ENCODE data around the gene KRTAP10-12.

The KRTAP10-12 gene

GRCh38 chr21:44723177-44724131 is 26.5 kb downstream of the KRTAP10-12 start:
- no peak overlapping the region for H3K4me3 ChIP-seq (ENCODE audit: low read length in 2 of 2)
- H3K27me3 ChIP-seq (ENCODE audit: control insufficient read depth in 2 of 2, insufficient read depth in 2 of 2, low read length in 2 of 2) = peaks cover 21 to 26% of the 10 kb centered on the region in 2 donors
- no peak overlapping the region for H3K27ac ChIP-seq (ENCODE audit: low read depth in 2 of 2, low read length in 2 of 2)

GRCh38 chr21:44724196-44724595 is 27.2 kb downstream of the KRTAP10-12 start:
- Histone ChIP-seq H3K27ac (ENCODE audit: low read depth in 2 of 2, low read length in 2 of 2) (no peak overlapping the region), H3K4me1 (ENCODE audit: control insufficient read depth in 2 of 2, insufficient read depth in 2 of 2, low read length in 2 of 2) (no peaks in the 10 kb centered on the region), H3K9me3 (ENCODE audit: control insufficient read depth in 2 of 2, low read length in 2 of 2) (no peaks in the 10 kb centered on the region), H3K27me3 (ENCODE audit: control insufficient read depth in 2 of 2, insufficient read depth in 2 of 2, low read length in 2 of 2) (peaks cover 14 to 22% of the 10 kb centered on the region in 2 donors), H3K4me3 (ENCODE audit: low read length in 2 of 2) (no peak overlapping the region), H3K9ac (ENCODE audit: low read depth in 1 of 2, low read length in 2 of 2) (no peak overlapping the region), H3K36me3 (ENCODE audit: control insufficient read depth in 2 of 2, insufficient read depth in 2 of 2, low read length in 2 of 2) (no peaks in the 10 kb centered on the region)

More at GRCh38 chr21:44723177-44724131, 26.5 kb downstream of the KRTAP10-12 start:
- Histone ChIP-seq H3K9ac (ENCODE audit: low read depth in 1 of 2, low read length in 2 of 2) (no peak overlapping the region), H3K4me1 (ENCODE audit: control insufficient read depth in 2 of 2, insufficient read depth in 2 of 2, low read length in 2 of 2) (no peaks in the 10 kb centered on the region), H3K9me3 (ENCODE audit: control insufficient read depth in 2 of 2, low read length in 2 of 2) (no peaks in the 10 kb centered on the region), H3K36me3 (ENCODE audit: control insufficient read depth in 2 of 2, insufficient read depth in 2 of 2, low read length in 2 of 2) (no peaks in the 10 kb centered on the region)

GRCh38 chr21:44724926-44725325 is 28.0 kb downstream of the KRTAP10-12 start:
- H3K27ac ChIP-seq (ENCODE audit: low read depth in 2 of 2, low read length in 2 of 2) = no peak overlapping the region
- H3K27me3 ChIP-seq (ENCODE audit: control insufficient read depth in 2 of 2, insufficient read depth in 2 of 2, low read length in 2 of 2) = peaks cover 14 to 22% of the 10 kb centered on the region in 2 donors
- no peaks in the 10 kb centered on the region for H3K36me3 ChIP-seq (ENCODE audit: control insufficient read depth in 2 of 2, insufficient read depth in 2 of 2, low read length in 2 of 2)
- no peaks in the 10 kb centered on the region for H3K4me1 ChIP-seq (ENCODE audit: control insufficient read depth in 2 of 2, insufficient read depth in 2 of 2, low read length in 2 of 2)
- no peak overlapping the region for H3K4me3 ChIP-seq (ENCODE audit: low read length in 2 of 2)
- H3K9ac ChIP-seq (ENCODE audit: low read depth in 1 of 2, low read length in 2 of 2) = no peak overlapping the region
- H3K9me3 ChIP-seq (ENCODE audit: control insufficient read depth in 2 of 2, low read length in 2 of 2) = no peaks in the 10 kb centered on the region

- peaks cover 14 to 22% of the 10 kb centered on the region in 2 donors for H3K27me3 ChIP-seq (ENCODE audit: control insufficient read depth in 2 of 2, insufficient read depth in 2 of 2, low read length in 2 of 2)
- no peaks in the 10 kb centered on the region for H3K9me3 ChIP-seq (ENCODE audit: control insufficient read depth in 2 of 2, low read length in 2 of 2)
- no peaks in the 10 kb centered on the region for H3K4me1 ChIP-seq (ENCODE audit: control insufficient read depth in 2 of 2, insufficient read depth in 2 of 2, low read length in 2 of 2)
- no peak overlapping the region for H3K4me3 ChIP-seq (ENCODE audit: low read length in 2 of 2)
- no peak overlapping the region for H3K27ac ChIP-seq (ENCODE audit: low read depth in 2 of 2, low read length in 2 of 2)
- H3K9ac ChIP-seq (ENCODE audit: low read depth in 1 of 2, low read length in 2 of 2) = no peak overlapping the region
- no peaks in the 10 kb centered on the region for H3K36me3 ChIP-seq (ENCODE audit: control insufficient read depth in 2 of 2, insufficient read depth in 2 of 2, low read length in 2 of 2)
These were observed 29.9 kb downstream of the KRTAP10-12 start for GRCh38 chr21:44726826-44727225.

- Histone ChIP-seq H3K27ac (ENCODE audit: low read depth in 2 of 2, low read length in 2 of 2) (no peak overlapping the region), H3K4me1 (ENCODE audit: control insufficient read depth in 2 of 2, insufficient read depth in 2 of 2, low read length in 2 of 2) (no peaks in the 10 kb centered on the region), H3K9me3 (ENCODE audit: control insufficient read depth in 2 of 2, low read length in 2 of 2) (no peaks in the 10 kb centered on the region), H3K9ac (ENCODE audit: low read depth in 1 of 2, low read length in 2 of 2) (no peak overlapping the region), H3K4me3 (ENCODE audit: low read length in 2 of 2) (no peak overlapping the region), H3K36me3 (ENCODE audit: control insufficient read depth in 2 of 2, insufficient read depth in 2 of 2, low read length in 2 of 2) (no peaks in the 10 kb centered on the region), H3K27me3 (ENCODE audit: control insufficient read depth in 2 of 2, insufficient read depth in 2 of 2, low read length in 2 of 2) (peaks cover 14 to 22% of the 10 kb centered on the region in 2 donors)
These were observed 30.3 kb downstream of the KRTAP10-12 start for GRCh38 chr21:44727321-44727720.

- H3K4me3 ChIP-seq (ENCODE audit: low read length in 2 of 2) = no peak overlapping the region
- H3K4me1 ChIP-seq (ENCODE audit: control insufficient read depth in 2 of 2, insufficient read depth in 2 of 2, low read length in 2 of 2) = no peaks in the 10 kb centered on the region
- H3K27ac ChIP-seq (ENCODE audit: low read depth in 2 of 2, low read length in 2 of 2) = no peak overlapping the region
- H3K27me3 ChIP-seq (ENCODE audit: control insufficient read depth in 2 of 2, insufficient read depth in 2 of 2, low read length in 2 of 2) = peaks cover 14 to 19% of the 10 kb centered on the region in 2 donors
- H3K9me3 ChIP-seq (ENCODE audit: control insufficient read depth in 2 of 2, low read length in 2 of 2) = no peaks in the 10 kb centered on the region
- no peaks in the 10 kb centered on the region for H3K36me3 ChIP-seq (ENCODE audit: control insufficient read depth in 2 of 2, insufficient read depth in 2 of 2, low read length in 2 of 2)
- no peak overlapping the region for H3K9ac ChIP-seq (ENCODE audit: low read depth in 1 of 2, low read length in 2 of 2)
These were observed 30.8 kb downstream of the KRTAP10-12 start for GRCh38 chr21:44727757-44728156.

- no peak overlapping the region for H3K9ac ChIP-seq (ENCODE audit: low read depth in 1 of 2, low read length in 2 of 2)
- H3K4me1 ChIP-seq (ENCODE audit: control insufficient read depth in 2 of 2, insufficient read depth in 2 of 2, low read length in 2 of 2) = no peaks in the 10 kb centered on the region
- H3K9me3 ChIP-seq (ENCODE audit: control insufficient read depth in 2 of 2, low read length in 2 of 2) = no peaks in the 10 kb centered on the region
- H3K36me3 ChIP-seq (ENCODE audit: control insufficient read depth in 2 of 2, insufficient read depth in 2 of 2, low read length in 2 of 2) = no peaks in the 10 kb centered on the region
- no peak overlapping the region for H3K4me3 ChIP-seq (ENCODE audit: low read length in 2 of 2)
- H3K27ac ChIP-seq (ENCODE audit: low read depth in 2 of 2, low read length in 2 of 2) = no peak overlapping the region
- H3K27me3 ChIP-seq (ENCODE audit: control insufficient read depth in 2 of 2, insufficient read depth in 2 of 2, low read length in 2 of 2) = peaks cover 4 to 9% of the 10 kb centered on the region in 2 donors
These were observed 31.7 kb downstream of the KRTAP10-12 start for GRCh38 chr21:44728716-44729115.

- no peaks in the 10 kb centered on the region for H3K4me1 ChIP-seq (ENCODE audit: control insufficient read depth in 2 of 2, insufficient read depth in 2 of 2, low read length in 2 of 2)
- H3K9ac ChIP-seq (ENCODE audit: low read depth in 1 of 2, low read length in 2 of 2) = no peak overlapping the region
- peaks cover 0 to 3% of the 10 kb centered on the region in 2 donors for H3K27me3 ChIP-seq (ENCODE audit: control insufficient read depth in 2 of 2, insufficient read depth in 2 of 2, low read length in 2 of 2)
- no peak overlapping the region for H3K27ac ChIP-seq (ENCODE audit: low read depth in 2 of 2, low read length in 2 of 2)
- no peaks in the 10 kb centered on the region for H3K9me3 ChIP-seq (ENCODE audit: control insufficient read depth in 2 of 2, low read length in 2 of 2)
- no peaks in the 10 kb centered on the region for H3K36me3 ChIP-seq (ENCODE audit: control insufficient read depth in 2 of 2, insufficient read depth in 2 of 2, low read length in 2 of 2)
- H3K4me3 ChIP-seq (ENCODE audit: low read length in 2 of 2) = no peak overlapping the region
These were observed 32.5 kb downstream of the KRTAP10-12 start for GRCh38 chr21:44729336-44730027.

GRCh38 chr21:44730028-44730395 is 33.0 kb downstream of the KRTAP10-12 start:
- H3K27ac ChIP-seq (ENCODE audit: low read depth in 2 of 2, low read length in 2 of 2) = no peak overlapping the region
- H3K4me3 ChIP-seq (ENCODE audit: low read length in 2 of 2) = no peak overlapping the region
- H3K36me3 ChIP-seq (ENCODE audit: control insufficient read depth in 2 of 2, insufficient read depth in 2 of 2, low read length in 2 of 2) = no peaks in the 10 kb centered on the region
- H3K4me1 ChIP-seq (ENCODE audit: control insufficient read depth in 2 of 2, insufficient read depth in 2 of 2, low read length in 2 of 2) = no peaks in the 10 kb centered on the region
- H3K9ac ChIP-seq (ENCODE audit: low read depth in 1 of 2, low read length in 2 of 2) = no peak overlapping the region
- peaks cover 0 to 3% of the 10 kb centered on the region in 2 donors for H3K27me3 ChIP-seq (ENCODE audit: control insufficient read depth in 2 of 2, insufficient read depth in 2 of 2, low read length in 2 of 2)
- H3K9me3 ChIP-seq (ENCODE audit: control insufficient read depth in 2 of 2, low read length in 2 of 2) = no peaks in the 10 kb centered on the region

- no peak overlapping the region for H3K4me3 ChIP-seq (ENCODE audit: low read length in 2 of 2)
- no peak overlapping the region for H3K9ac ChIP-seq (ENCODE audit: low read depth in 1 of 2, low read length in 2 of 2)
- H3K36me3 ChIP-seq (ENCODE audit: control insufficient read depth in 2 of 2, insufficient read depth in 2 of 2, low read length in 2 of 2) = no peaks in the 10 kb centered on the region
- no peaks in the 10 kb centered on the region for H3K9me3 ChIP-seq (ENCODE audit: control insufficient read depth in 2 of 2, low read length in 2 of 2)
- H3K27me3 ChIP-seq (ENCODE audit: control insufficient read depth in 2 of 2, insufficient read depth in 2 of 2, low read length in 2 of 2) = no peaks in the 10 kb centered on the region
- H3K27ac ChIP-seq (ENCODE audit: low read depth in 2 of 2, low read length in 2 of 2) = no peak overlapping the region
- H3K4me1 ChIP-seq (ENCODE audit: control insufficient read depth in 2 of 2, insufficient read depth in 2 of 2, low read length in 2 of 2) = no peaks in the 10 kb centered on the region
These were observed 34.1 kb downstream of the KRTAP10-12 start for GRCh38 chr21:44730951-44731579.
